H4 (cell line): Measurements from ENCODE around the gene LRRC7. TPM values are rescaled to one million over a fixed set of nuclear protein-coding genes. Genes with fewer than 3 reads are reported as not detected.

Experiments
- DNase-seq: peaks from one replicate; pipeline ENCODE4 v3.0.0-alpha.2; 2015; ENCODE audit warnings: low spot score
- total RNA-seq: library from RNA; depleted of rRNA; stranded (reverse); fragments of >200 nt; shearing (Covaris generic); gene quantifications from 2 replicates; pipeline ENCODE4 v1.2.3, GENCODE V29; 2014

The LRRC7 gene
- total RNA-seq, 1 experiment from 2014 or later, result 0.10 TPM

DNA sequence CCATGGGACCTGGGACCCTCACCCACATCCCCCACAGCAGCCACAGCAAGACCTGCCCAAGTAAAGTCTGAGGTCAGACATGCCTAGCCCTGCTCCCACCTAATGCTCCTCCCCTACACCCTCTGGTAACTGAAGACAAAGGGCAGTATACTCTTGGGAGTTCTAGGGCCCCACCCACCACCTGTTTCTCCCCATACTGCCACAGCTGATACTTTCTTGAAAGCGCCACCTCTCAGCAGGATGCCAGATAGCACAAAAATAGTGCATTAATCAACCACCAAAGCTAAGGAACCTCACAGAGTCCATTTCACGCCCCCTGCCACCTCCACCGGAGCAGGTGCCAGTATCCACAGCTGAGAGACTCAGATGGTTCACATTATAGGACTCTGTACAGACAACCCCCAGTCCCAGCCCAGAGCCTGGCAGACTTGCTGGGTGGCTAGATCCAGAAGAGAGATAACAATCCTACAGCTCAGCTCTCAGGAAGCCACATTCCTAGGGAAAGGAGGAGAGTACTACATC is 399.6 kb downstream of the LRRC7 start:
- DNase-seq, result no peak

DNA sequence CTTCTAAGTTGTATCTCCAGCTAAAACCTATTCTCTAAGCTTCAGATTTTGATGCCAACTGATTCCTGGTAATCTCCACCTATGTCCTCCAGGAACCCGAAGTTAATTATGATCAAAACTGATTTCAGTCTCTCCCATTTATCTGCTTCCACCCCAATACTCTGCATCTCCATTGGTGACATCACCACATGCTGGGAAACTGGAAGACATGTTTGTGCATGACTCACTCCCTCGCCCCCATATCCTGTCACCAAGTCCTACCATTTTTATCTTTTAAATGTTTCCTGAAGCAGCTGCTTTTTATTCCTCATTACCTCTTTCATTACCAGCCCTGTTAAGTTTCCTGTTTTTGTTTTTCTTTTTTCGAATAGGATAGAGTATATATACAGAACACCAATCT is 409.2 kb downstream of the LRRC7 start:
- peak; percentile 59 for DNase-seq

DNA sequence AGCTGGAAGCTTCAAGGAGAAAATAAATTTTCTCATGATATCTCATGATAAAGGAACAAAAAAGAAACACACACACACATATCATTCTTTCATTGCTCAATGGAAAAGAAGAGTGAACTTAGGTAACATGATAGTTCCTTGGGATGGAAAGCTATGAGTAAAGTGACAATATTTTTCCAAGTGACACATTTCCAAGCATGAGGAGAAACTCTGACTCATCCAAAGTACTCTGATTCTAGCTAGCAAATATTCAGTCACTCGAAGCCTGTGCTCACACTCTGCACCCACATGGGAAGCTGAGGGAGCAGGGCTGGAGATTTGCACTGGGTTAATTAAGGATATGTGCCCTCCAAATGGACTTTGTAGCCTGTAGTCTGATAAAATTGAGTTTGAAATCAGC is 415.3 kb downstream of the LRRC7 start:
- peak; percentile 64 for DNase-seq

DNA sequence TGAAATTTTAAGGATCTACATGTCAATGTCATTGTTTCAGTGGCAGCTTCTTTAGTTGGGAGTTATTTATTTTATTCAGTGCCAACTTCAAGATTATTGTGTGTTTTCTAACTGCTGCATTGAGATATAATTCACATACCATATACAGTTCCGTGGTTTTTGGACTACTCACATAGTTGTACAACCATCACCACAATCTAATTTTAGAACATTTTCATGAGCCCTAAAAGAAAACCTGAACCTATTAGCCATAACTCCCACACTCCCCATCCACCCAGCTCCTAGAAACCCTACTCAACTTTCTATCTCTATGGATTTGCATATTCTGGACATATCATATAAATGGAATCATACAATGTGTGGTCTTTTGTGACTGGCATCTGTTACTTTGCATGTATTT is 417.7 kb downstream of the LRRC7 start:
- no peak for DNase-seq

DNA sequence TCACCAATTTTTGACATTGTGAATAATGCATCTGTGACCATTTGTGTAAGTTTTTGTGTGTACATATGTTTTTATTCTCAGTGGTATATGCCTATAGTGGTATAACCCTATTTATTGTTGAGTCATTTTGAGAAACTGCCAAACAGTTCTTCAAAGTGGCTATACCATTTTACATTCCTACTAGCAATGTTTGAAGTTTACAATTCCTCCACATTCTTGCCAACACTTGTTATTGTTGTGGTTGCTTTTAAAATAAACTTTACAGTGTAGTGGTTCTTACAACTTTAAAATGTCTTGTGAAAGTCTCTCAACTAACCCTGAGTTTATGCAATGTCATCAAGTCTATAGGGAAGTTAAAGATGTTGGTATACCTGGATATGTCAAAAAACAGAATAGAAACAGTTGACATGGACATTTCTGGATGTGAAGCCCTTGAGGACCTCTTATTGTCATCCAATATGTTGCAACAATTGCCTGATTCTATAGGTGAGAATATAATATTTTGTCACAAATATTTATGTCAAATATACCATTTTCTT is 418.2 kb downstream of the LRRC7 start:
- peak; percentile 73 for DNase-seq

DNA sequence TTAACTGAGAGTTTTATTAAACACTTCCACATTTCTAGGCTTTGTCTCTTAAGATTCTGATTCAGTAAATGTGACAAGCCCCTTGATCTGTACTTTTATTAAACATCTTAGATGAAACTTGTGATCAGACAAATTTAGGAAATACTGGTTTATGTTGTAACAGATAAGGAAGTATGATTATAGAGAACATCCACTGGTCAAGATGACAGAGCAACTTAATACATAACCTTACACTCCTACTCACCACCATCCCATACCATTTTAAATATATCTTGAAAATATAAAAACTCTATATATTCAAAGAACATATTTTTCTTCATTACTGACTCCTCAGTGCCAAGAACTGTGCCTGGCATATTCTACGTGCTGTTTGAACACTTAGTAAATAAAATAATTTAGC is 420.2 kb downstream of the LRRC7 start:
- no peak for DNase-seq

DNA sequence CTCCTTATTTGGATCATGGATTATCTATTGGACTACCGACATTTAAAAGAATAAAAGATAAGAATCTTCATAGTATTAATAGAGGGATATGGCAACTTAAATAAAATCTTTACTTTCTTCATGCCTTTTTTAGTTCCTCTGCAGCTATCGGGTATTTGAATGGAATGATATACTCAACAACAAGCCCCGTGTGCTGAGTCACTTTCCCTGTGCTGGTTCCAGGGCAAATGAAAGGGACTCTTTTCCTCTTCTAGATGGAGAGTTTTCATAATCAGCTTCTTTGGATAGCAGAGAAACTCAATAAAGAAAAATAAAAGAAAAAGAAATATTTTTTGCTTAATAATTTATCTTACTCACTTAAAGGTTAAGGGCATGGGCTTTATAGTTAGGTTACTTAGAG is 423.9 kb downstream of the LRRC7 start:
- DNase-seq, result no peak

DNA sequence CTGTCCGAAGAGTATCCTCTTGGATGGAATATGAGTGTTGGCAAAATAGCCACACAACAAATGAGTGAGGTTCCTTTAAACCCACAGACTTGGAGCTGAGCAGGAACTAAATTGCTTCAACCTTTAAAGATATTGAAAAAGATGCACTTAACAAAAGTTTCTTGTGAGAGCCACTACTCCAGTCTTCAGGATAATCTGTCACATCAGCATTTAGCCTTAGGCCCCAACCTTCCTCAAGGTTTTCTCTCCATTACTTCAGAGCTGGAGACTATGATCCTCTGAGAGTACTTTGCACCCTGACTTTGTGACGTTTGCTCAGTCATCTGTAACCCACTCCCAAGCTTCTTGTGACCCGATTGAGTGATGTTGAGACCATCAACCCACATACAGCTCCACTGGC is 424.9 kb downstream of the LRRC7 start:
- no peak for DNase-seq

DNA sequence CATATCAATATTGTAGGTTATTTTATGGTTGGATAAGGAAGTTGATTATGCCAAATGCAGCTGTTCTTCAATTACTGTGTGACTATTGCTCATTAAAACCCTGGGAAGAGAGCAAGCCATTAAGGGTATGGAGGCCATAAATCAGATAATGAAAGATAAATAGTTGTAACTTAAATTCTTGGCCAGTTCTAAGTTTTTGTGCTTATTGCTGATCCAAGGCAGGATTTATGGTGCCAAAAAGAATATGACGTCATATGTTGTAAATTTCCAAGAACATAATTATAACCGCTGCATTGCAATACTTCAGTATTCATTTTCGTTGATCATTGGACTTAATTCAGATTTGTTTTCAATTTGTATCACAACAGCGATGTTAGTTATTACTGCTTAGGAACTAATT is 426.1 kb downstream of the LRRC7 start:
- DNase-seq, result no peak

DNA sequence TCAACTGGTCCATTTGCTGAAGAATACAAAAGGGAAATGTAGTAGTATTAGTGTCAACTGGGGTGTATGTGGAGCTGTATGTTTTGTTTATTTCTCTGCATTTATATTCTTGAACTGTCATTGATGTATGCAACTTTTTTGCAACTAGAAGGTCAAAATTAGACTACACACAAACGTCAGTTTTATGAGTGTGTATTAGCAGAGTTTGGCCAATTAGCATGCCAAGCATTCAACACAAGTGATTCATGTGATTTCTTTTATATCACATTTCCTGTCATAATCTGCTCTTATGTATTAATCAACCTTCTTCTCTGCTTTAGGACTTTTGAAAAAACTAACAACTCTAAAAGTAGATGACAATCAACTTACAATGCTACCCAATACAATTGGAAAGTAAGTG is 426.5 kb downstream of the LRRC7 start:
- DNase-seq, result no peak

DNA sequence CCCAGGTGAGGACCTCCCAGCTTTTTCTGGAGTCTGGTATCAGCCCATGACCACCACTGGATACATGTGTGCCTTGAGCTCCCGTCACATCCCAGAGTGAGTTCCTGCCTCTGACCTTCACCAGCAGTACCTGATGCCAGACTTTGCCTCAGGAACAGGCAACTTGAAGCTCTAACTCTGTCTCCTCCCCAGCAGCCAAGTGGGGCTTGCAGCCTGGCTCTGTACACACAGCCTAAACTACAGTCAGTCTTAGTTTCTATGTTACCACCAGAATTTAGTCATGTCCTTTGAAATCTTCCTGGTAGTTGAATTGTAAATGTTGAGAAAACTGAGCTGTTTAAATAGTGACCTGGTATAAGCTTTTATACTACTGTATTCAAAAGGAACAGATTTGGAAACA is 431.1 kb downstream of the LRRC7 start:
- DNase-seq, result no peak

DNA sequence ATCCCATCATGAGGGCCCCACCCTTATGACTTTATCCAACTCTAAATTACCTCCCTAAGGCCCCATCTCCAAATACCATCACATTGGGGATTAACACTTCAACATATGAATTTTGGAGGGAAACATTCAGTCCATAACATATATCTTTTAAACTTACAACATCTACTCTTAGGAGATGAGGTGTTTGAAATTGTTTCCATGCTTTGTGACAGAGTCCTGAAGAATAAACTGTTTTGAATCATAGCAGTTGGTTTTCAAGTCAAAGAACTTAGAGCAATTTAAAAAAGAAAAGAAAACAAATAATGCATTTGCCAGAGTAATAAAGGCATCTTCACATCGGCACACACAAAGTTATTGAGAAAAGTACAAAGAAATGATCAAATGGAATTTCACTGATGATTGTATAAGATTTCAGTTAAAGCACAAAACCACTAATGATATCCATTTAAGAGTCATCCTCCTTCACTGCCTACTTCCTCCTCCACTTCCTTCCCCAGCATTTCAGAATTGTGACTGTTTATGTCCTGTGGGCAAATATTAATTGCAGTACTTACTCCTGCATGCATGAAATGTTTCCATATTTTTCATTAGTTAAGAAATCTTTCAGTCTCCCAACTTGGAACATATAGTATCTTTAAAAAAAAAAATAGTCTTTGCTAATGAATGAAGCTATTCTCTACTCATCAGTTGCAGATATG is 435.6 kb downstream of the LRRC7 start:
- DNase-seq, result no peak

DNA sequence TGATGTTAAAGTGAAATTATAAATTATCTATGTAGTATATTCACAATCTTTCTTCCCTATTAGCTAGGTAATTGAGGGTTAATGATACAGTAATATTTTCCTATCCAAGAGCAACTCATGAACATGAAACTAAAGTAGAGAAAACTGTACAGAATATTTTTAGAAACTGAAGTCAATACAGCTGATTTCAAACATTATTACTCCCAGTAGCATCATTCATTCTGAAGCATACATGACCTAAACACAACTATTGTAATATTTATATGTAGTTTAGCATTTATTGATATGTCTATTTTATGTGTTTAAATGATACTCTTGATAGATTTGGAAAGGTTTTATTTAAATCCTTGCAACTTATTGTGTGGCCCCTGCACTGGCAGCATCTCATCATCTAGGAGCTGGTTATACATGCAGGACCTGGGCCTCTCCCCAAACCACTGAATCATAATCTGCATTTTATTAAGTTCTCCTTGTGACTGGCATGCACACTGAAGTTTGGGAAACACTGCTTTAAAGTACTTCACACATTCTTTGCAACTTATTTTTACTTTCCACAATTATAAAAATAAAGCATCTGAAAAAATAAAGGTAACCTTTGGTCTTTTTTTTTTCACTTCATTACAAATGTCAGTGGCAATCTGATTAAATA is 437.8 kb downstream of the LRRC7 start:
- DNase-seq, result no peak

DNA sequence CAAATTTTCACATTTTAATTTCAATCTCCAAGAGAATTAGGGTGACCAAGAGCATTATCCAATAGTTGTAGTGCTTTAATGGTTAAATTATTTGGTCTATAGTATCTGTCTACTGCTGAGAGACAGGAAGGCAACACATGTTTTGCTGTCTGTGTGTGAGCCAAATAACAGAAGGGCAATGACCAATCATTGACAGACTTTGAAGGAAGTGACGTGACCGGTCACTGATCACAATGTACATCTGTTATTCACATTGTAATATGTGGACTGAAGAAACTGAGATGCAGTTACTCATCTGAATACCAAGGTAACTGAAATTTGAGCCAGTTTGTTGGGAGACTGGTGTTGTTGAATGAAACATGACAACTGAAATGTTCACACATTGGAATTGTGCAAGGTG is 440.9 kb downstream of the LRRC7 start:
- DNase-seq, result no peak

DNA sequence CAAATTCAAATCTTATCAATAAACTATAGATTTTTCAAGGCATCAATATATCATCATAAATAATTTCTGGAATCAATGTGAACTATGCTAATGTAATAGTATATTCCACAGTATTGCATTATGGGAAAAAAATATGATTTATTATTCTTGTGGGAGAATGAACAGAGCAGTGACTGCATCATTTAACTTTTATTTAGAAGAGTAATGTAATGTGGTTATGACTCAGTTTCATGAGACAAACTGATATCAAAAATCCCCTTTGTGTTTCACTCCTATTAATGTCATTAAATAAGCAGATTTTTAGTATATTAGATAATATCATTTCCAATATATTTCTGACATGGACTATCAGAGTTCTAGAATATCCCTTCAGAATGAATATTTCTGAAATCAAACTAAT is 450.0 kb downstream of the LRRC7 start:
- no peak for DNase-seq

DNA sequence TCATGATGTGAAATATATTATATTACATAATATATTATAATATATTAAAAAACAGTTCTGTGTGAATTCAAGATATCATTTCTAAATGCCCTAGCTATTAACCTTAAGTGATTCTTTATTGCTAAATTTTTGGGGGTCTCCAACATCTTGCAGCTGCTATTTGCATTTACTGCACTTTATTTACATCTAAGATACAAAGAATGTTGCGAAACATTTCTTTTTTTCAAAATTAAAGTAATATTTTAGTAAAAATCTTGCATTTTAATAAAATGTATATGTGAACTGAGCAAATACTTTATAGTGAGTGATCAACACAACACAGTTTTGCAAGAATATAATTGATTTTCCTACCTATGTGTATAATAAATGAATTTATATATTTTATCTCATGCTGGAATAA is 456.6 kb downstream of the LRRC7 start:
- no peak for DNase-seq

DNA sequence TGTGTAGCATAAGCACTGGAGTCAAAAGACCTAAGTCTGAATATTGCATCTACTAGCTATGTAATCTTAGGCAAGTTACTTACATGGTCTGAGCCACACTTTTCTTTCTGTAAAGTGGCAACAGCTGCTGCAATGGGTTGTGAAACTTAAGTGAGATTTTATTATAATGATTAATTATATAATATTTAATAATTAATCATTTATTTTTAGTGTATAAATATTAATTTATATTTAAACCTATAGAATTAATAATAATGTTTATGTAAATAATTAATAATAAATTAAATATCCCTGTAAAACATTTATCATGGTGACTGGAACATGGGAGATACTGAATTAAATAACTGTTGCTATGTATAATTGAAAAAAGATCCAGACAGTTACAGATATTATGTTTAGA is 457.3 kb downstream of the LRRC7 start:
- DNase-seq, result no peak

DNA sequence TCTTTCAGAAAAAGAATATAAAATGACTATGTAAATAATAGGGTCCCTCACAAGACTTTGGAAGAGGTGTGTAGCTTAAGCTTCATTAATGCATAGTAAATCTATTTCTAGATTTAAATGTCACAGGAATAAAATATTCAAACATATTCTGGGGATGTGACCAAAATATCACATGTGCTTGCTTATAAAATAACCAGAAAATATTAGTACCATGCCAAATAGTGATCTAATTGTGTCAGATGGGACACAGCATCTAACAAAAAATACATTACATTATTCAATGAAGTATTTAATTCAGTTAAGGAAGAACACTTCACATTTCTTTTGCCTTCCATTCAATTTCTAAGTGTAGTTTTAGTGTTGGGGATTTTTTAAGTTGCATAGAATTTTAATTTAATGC is 458.1 kb downstream of the LRRC7 start:
- no peak for DNase-seq

DNA sequence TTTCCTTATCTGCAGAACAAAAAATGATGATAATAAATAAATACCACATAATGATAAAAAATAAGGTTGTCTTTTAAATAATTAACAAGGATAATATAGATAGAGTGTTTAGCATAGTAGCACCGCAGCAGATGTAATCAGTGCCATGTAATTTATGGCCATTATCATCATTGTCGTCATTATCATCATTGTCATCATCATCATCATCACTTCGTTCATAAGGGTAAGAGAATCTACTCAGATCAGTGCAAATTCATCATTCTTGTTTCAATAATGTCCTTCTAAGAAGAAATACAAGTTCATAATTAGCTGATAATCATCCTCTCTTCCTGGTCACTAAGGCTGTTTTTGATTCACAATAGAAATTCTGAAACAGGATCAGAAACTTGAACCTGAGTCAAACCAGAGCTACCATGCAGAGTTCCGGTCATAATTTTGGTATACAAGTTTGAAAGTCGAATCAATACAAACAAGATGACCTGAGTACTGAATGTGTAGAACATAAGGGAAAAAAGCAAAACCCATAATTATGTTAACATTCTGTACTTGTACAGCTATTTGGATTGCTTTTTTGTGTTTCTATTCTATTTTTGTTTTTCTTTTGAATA is 465.6 kb downstream of the LRRC7 start:
- DNase-seq, result no peak

DNA sequence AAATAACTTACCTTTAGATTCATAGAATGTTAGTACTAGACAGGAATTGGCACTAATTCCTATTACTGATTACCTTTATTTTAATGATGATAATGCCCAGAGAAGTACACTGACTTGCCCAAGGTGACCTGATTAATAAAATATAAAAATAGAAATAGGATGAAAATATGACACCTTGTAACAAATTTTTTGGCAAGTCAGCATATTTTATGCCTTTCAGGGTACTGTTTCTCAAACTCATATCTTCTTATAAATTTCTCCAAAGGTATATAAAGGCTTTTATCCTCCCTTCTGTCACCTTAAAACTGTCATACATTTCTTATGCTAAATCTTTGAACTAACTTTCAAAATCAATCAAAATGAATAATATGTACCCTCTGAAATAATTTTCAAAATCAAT is 466.2 kb downstream of the LRRC7 start:
- DNase-seq, result no peak

DNA sequence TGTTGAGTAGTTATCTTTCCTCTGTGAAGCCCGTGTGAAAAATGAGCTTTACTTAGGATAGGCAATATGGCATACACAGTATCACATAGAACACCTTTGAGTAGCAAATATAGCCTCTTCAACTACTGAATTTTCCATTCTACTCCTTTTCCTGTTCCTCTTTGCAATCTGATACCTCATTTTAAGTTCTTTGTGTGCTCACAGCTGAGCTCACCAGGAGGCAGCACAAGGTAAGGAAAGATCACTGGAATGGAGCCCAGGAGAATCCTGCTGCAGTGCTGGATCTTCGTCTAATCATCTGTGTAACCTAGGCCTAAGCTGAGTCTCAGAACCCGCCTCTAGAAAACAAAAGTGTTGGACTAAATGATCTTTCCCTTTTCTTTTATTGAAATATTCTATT is 466.7 kb downstream of the LRRC7 start:
- peak; percentile 64 for DNase-seq

DNA sequence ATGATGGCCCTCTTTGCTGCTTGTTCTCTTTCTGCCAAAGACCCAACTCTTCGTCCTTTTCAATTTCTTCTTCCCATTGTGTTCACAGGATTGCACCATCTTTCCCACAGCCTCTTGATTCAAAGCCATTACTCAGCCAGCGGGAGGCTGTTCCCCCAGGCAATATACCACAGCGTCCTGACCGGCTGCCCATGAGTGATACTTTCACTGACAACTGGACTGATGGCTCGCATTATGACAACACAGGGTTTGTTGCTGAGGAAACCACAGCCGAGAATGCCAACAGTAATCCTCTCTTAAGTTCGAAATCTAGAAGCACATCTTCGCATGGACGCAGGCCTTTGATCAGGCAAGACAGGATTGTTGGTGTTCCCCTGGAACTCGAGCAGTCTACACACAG is 470.3 kb downstream of the LRRC7 start:
- peak; percentile 68 for DNase-seq

DNA sequence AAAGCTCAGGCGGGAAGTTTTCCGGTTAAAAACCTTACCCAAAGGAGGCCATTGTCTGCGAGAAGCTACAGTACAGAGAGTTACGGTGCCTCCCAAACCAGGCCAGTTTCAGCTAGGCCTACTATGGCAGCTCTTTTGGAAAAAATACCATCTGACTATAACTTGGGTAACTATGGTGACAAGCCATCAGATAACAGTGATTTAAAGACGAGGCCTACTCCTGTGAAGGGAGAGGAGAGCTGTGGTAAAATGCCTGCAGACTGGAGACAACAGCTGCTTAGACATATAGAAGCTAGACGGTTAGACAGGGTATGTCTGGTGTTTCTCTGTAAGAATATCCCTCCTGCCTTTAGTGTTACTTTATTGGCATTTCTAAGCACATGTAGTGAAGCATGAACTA is 471.8 kb downstream of the LRRC7 start:
- DNase-seq, result no peak
